Transverse colon (tissue), 3 donors: ENCODE results near the gene MTOR.

Experiments used
- EP300 ChIP-seq: sonication (generic); formaldehyde crosslinking; IDR thresholded peaks from one replicate; pipeline ENCODE4 v1.6.1; 2017; ENCODE audit warnings: antibody characterized with exemption, low read depth
- POLR2A ChIP-seq: fragments of 450-650 bp; IDR thresholded peaks from one replicate; pipeline ENCODE4 v1.6.1; 2016; ENCODE audit warnings: antibody characterized with exemption, mild to moderate bottlenecking, moderate library complexity
- TF ChIP-seq, protein P1 (sequence below), 5 experiments: fragments of 200-600 bp in 3 of 5; fragments of 450-650 bp in 2 of 5; sonication (generic) in 3 of 5; IDR thresholded peaks; 1 replicate in 2 of 5; 2 replicates in 3 of 5; pipeline ENCODE4 v1.5.1; 2016 to 2017; ENCODE audit warnings: antibody characterized with exemption in 5 of 5, inconsistent platforms in 3 of 5, mild to moderate bottlenecking in 2 of 5, moderate library complexity in 1 of 5

- no peak for TF ChIP-seq POLR2A
- TF ChIP-seq, protein P1, sequence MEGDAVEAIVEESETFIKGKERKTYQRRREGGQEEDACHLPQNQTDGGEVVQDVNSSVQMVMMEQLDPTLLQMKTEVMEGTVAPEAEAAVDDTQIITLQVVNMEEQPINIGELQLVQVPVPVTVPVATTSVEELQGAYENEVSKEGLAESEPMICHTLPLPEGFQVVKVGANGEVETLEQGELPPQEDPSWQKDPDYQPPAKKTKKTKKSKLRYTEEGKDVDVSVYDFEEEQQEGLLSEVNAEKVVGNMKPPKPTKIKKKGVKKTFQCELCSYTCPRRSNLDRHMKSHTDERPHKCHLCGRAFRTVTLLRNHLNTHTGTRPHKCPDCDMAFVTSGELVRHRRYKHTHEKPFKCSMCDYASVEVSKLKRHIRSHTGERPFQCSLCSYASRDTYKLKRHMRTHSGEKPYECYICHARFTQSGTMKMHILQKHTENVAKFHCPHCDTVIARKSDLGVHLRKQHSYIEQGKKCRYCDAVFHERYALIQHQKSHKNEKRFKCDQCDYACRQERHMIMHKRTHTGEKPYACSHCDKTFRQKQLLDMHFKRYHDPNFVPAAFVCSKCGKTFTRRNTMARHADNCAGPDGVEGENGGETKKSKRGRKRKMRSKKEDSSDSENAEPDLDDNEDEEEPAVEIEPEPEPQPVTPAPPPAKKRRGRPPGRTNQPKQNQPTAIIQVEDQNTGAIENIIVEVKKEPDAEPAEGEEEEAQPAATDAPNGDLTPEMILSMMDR (IDR thresholded peaks at IDR 0.05), result no peak
- no peak for TF ChIP-seq EP300
These were observed 93.6 kb downstream of the MTOR start for GRCh38 chr1:11168731-11169130.
